Measurements from ENCODE around the gene KRTAP5-7.
A peak's percentile ranks its signal among the peaks of the same experiment; 100 is the strongest.
"Not testable (repeated sequence)": the region's sequence is repeated elsewhere in the genome, so short reads cannot be mapped to it uniquely, and the experiment has no call there.

KRTAP5-7 gene

GRCh38 chr11:71532036-71532610 lies 5.1 kb downstream of the KRTAP5-7 start:
- DNase-seq (ENCODE audit: insufficient read length, low spot score) (no peak), FAIRE-seq (no peak)

GRCh38 chr11:71534711-71535608 lies 7.9 kb downstream of the KRTAP5-7 start:
- DNase-seq (ENCODE audit: insufficient read length, low spot score); FAIRE-seq: not testable (repeated sequence)

GRCh38 chr11:71535825-71536224 lies 8.8 kb downstream of the KRTAP5-7 start:
- DNase-seq (ENCODE audit: insufficient read length, low spot score) (no peak), FAIRE-seq (no peak)

GRCh38 chr11:71537537-71537936 lies 10.5 kb downstream of the KRTAP5-7 start:
- FAIRE-seq (no peak), DNase-seq (ENCODE audit: insufficient read length, low spot score) (no peak)

GRCh38 chr11:71537977-71538665 lies 11.1 kb downstream of the KRTAP5-7 start, which contains the start of gene KRTAP5-8:
Gene KRTAP5-8 (plus strand): TSS chr11:71538025. CDS start chr11:71538056, 31 bp downstream.
- not testable (repeated sequence) for DNase-seq (ENCODE audit: insufficient read length, low spot score); FAIRE-seq

- FAIRE-seq, result no peak
- no peak for DNase-seq (ENCODE audit: insufficient read length, low spot score)
Measured at GRCh38 chr11:71538666-71538990, 11.6 kb downstream of the KRTAP5-7 start.

GRCh38 chr11:71539017-71539416 lies 11.9 kb downstream of the KRTAP5-7 start:
- FAIRE-seq (no peak), DNase-seq (ENCODE audit: insufficient read length, low spot score) (no peak)

GRCh38 chr11:71539971-71540370 lies 12.9 kb downstream of the KRTAP5-7 start:
- DNase-seq (ENCODE audit: insufficient read length, low spot score); FAIRE-seq: not testable (repeated sequence)

GRCh38 chr11:71540521-71541304 lies 13.6 kb downstream of the KRTAP5-7 start:
- not testable (repeated sequence) for DNase-seq (ENCODE audit: insufficient read length, low spot score)
- peak; percentile 68 for FAIRE-seq

- no peak for DNase-seq (ENCODE audit: insufficient read length, low spot score)
- no peak for FAIRE-seq
Measured at GRCh38 chr11:71542382-71542781, 15.3 kb downstream of the KRTAP5-7 start.

- no peak for FAIRE-seq
- no peak for DNase-seq (ENCODE audit: insufficient read length, low spot score)
Measured at GRCh38 chr11:71542879-71543777, 16.1 kb downstream of the KRTAP5-7 start.

GRCh38 chr11:71543866-71544265 lies 16.8 kb downstream of the KRTAP5-7 start:
- no peak for DNase-seq (ENCODE audit: insufficient read length, low spot score)
- FAIRE-seq, result no peak

- DNase-seq (ENCODE audit: insufficient read length, low spot score), result no peak
- FAIRE-seq, result no peak
Measured at GRCh38 chr11:71544525-71545214, 17.6 kb downstream of the KRTAP5-7 start.

- no peak for DNase-seq (ENCODE audit: insufficient read length, low spot score)
Measured at GRCh38 chr11:71545405-71545966, 18.4 kb downstream of the KRTAP5-7 start.

GRCh38 chr11:71548120-71548519 lies 21.1 kb downstream of the KRTAP5-7 start, which contains the start of gene KRTAP5-9:
Gene KRTAP5-9 (plus strand): TSS chr11:71548420. CDS start chr11:71548658, 238 bp downstream.
- no peak for DNase-seq (ENCODE audit: insufficient read length, low spot score)
- FAIRE-seq, result no peak

More at GRCh38 chr11:71545405-71545966, 18.4 kb downstream of the KRTAP5-7 start:
- FAIRE-seq, result no peak

GRCh38 chr11:71548716-71549151 lies 21.7 kb downstream of the KRTAP5-7 start:
- no peak for FAIRE-seq
- DNase-seq (ENCODE audit: insufficient read length, low spot score), result no peak

GRCh38 chr11:71551711-71552110 lies 24.6 kb downstream of the KRTAP5-7 start:
- DNase-seq (ENCODE audit: insufficient read length, low spot score) (no peak), FAIRE-seq (no peak)

- DNase-seq (ENCODE audit: insufficient read length, low spot score) (no peak), FAIRE-seq (no peak)
Measured at GRCh38 chr11:71554996-71555395, 27.9 kb downstream of the KRTAP5-7 start.
